T-helper 2 cell treated with Interferon-gamma antibody and Interleukin-4, amounts not matched to agents 100 ng/mL and 5 ng/mL, for 36 hours (primary cell): ENCODE results near the gene SLCO3A1. TPM values are rescaled to one million over a fixed set of nuclear protein-coding genes. Genes with fewer than 3 reads are reported as not detected.

Source experiments
- intact Hi-C: fragments of 100-400 bp; cut with micrococcal nuclease; formaldehyde crosslinking; loops from one replicate; pipeline ENCODE4 v1.15.1; 2023
- total RNA-seq: library from RNA; stranded (reverse); gene quantifications from 2 replicates; pipeline ENCODE4 v1.2.3, GENCODE V29; 2022

Gene SLCO3A1
- total RNA-seq: 47.1 and 50.3 TPM in 2 replicates

DNA sequence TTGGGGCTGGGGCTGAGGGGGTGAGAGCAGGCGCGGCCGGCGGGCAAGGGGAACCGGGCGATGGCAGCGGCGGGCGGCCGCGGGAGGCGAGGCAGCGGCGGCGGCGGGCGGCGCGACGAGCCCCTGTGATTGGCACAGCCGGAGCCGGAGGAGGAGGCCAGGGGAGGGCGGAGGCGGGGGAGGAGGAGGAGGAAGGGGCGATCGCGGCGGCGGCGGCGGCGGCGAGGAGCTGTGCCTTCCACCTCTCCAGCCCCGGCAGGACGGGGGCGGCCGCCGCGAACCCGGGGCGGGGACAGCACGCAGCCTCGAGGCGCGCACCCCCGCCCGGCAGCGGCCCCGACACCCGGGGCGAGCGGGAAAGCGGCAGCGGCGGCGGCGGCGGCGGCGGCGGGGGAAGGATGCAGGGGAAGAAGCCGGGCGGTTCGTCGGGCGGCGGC is at the start of gene SLCO3A1:
Gene SLCO3A1 (plus strand): TSS at position 198 of the 437 bp plus-strand sequence.
- intact Hi-C loops: loop anchor here (2.0 to 10.0 kb wide), 9 partner anchors 89 to 1169 kb away; partner anchors contain the start of genes HDDC3, PRC1 and UNC45A

GRCh38 chr15:91807122-91807521 is 46.4 kb upstream of the SLCO3A1 start:
- intact Hi-C loops: no loop called here

DNA sequence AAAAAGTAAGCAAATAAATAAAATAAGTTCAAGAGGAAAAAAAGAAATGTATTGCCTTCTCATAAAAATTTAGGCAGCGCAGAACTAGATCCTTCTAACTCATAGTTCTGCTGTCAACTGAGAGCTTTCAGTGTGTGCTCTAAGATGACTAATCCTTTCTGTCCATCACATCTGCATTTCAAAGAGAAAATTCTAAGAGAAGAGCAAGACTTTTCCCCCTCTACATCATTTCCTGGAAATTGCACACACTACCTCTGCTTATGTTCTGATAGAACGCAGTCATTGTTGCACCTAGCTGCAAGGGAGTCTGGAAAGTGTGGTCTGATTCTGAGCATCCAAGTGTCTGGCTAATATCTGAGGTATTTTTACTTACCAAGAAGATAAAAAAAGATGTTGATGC is 39.6 kb upstream of the SLCO3A1 start:
- intact Hi-C loops: no loop called here

- intact Hi-C loops: no loop called here
These were observed 36.6 kb upstream of the SLCO3A1 start for GRCh38 chr15:91816942-91817341.

GRCh38 chr15:91821458-91821857 is 32.0 kb upstream of the SLCO3A1 start:
- intact Hi-C loops: no loop called here

DNA sequence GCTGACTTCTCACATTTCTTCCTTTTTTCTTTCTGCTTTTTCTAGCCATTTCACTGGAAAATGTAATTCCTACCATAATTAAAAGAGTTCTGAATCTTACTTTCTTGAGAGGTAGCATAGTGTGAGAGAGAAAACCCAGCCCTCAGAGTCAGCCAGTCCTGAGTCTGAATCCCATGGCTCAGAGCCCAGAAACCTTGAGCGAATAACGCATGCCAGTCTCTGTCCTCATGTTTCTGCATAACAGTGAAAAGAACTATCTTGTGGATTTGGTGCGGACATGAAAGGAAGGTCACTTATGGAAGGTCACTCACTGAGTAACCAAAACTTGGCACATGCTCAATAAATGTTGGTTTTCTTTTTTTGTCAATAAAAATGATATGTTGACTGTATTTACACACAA is 29.3 kb upstream of the SLCO3A1 start:
- intact Hi-C loops: no loop called here

DNA sequence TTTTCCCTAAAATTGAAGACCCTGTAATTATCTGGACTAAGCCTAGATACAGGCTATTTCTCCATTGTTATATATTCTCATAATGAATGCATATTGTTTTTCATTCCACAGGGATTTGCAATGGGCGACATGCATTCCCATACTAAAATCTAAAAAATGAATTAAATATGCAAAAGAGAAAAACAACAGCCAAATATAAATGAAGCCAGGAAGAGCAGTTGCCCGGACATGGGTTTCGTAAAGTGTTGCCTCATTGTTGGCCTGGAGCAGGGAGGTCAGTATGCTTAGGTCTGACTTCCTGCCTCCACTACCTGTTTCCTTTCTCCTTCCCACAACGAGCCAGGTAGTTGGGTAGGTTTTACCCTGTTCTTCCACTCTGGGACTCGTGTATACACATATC is 27.1 kb upstream of the SLCO3A1 start:
- intact Hi-C loops: no loop called here

GRCh38 chr15:91833056-91833455 is 20.5 kb upstream of the SLCO3A1 start:
- intact Hi-C loops: no loop called here

GRCh38 chr15:91839867-91840266 is 13.6 kb upstream of the SLCO3A1 start:
- intact Hi-C loops: no loop called here

DNA sequence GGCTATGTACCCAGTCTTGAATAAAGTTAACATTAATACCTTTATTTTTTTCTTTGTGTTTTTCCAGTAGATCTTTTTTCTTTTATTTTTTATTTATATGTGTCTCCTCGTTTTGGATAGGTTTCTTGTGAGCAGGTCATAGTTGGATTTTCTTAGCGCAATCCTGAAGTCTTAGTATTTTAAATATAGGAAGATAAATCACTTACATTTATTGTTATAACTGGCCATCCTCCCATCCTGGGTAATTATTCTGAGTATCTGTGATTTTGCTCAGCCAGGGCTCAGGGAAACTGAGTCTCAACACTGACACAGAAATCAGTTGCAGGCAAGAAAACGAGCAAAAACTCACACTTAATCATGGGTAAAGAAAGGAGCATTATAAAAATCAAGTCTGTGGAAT is 11.6 kb upstream of the SLCO3A1 start:
- intact Hi-C loops: no loop called here

- intact Hi-C loops: no loop called here
These were observed 9.2 kb upstream of the SLCO3A1 start for GRCh38 chr15:91844341-91844740.

- intact Hi-C loops: no loop called here
These were observed 8.6 kb upstream of the SLCO3A1 start for GRCh38 chr15:91844928-91845327.

DNA sequence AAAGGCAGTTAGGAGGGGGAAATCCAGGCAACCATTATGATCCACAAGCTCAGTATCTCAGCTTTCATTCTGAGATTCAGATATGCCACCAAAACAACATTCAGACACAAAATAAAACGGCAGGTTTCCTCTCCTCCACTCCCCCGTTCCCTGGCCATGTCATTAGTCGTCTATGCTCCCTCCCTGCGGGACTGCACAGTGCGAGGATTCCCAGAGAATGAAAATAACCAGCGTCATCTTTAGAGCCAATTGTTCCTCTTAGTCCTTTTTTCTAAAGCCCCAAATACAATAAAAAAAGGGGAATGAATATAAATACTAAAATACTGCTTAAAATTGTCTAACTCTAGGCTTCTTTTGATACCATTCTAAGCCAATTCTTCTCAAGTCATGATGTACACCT is 7.8 kb upstream of the SLCO3A1 start:
- intact Hi-C loops: no loop called here

GRCh38 chr15:91849180-91849579 is 4.3 kb upstream of the SLCO3A1 start:
- intact Hi-C loops: no loop called here

DNA sequence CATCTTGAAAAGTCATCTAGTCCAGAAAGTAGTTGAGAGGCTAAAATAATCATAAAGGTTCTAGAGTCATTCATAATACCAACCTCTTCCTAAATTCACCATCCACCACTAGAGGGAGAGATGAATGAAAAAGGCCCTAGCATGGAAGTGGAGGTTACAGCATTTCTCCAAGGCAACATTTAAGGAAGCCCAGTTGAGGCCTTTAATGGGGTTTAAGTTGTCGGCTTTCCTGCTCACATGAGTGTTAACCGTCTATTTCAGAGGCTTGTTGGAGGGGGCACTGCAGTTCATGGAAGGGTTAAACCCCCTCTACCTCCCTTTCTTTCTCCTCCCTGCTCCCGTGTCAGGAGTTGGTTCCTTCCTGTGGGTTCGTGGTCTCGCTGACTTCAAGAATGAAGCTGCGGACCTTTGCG is 3.8 kb upstream of the SLCO3A1 start:
- intact Hi-C loops: loop anchor here (5.0 to 10.0 kb wide), 7 partner anchors 377 to 1165 kb away; partner anchors contain the start of genes HDDC3, PRC1 and UNC45A

DNA sequence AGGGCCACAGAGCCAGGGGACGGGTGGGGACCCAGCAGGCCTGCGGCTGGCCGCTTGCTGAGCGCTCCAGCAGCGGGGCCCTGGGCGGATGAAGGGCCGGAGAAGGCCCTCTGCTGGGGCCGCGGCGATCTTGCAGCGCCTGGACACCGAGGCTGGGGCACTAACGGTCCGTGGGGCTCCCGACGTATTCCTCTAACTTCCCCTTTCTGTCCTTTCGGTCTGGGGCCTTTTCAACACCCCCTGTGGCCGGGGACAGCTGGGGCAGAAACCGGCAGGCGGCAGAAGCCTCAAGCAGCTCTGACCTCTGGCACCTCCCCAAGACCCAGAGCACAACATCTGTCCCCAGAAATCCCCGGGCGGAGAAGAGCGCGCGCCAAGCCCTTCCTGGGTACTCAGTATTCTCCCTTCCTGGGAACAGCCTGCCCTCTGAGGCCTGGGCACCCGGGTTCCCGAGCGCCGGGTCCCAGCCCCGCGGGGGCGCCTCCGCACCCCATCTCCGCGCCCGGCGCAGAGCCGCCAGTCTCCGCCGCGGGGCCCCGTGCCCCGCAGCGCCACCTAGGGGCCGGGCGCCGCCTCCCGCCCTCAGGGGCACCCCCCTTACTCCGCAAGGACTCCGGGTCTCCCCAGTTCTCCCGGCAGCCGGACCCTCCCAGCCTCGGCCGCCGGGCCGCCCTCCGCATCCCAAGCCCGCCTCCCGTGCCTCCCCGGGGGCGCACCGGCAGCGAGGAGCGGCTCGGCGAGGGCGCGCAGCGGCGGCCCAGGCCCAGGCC is 582 bp upstream of the SLCO3A1 start:
- intact Hi-C loops: loop anchor here (2.0 to 10.0 kb wide), 9 partner anchors 90 to 1168 kb away; partner anchors contain the start of genes HDDC3, PRC1 and UNC45A

DNA sequence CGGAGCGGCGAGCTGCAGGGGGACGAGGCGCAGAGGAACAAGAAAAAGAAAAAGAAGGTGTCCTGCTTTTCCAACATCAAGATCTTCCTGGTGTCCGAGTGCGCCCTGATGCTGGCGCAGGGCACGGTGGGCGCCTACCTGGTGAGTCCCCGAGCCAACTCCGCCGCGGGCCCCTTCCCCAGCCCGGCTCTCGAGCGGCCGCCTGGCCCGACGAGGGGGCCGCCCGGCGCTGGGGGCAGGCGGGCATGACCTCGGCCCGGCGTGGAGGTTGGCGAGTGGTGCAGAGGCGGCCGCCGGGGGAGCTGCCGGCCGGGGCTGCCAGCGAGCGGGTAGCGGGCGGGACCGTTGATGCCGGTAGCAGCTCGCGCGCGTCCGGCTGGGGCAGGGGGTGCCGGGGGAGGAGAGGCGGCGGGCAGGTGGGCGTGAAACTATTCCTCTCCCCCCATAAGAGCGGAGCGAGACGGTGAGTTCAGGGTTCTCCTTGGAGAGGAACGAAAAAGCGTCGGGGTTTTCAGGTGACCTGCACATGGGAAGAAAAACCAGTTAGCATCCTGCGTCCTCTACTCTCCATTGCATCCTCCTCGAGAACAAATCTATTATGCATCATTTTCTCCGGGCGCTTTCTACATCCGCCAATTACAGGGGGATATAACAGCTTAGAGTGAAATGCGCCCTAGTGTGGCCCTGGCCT is 585 bp downstream of the SLCO3A1 start:
- intact Hi-C loops: loop anchor here (2.0 to 10.0 kb wide), 9 partner anchors 89 to 1169 kb away; partner anchors contain the start of genes HDDC3, PRC1 and UNC45A

GRCh38 chr15:91854639-91854990 is 1.1 kb downstream of the SLCO3A1 start:
- intact Hi-C loops: loop anchor here (5.0 to 10.0 kb wide), 7 partner anchors 382 to 1170 kb away; partner anchors contain the start of genes HDDC3, PRC1 and UNC45A

DNA sequence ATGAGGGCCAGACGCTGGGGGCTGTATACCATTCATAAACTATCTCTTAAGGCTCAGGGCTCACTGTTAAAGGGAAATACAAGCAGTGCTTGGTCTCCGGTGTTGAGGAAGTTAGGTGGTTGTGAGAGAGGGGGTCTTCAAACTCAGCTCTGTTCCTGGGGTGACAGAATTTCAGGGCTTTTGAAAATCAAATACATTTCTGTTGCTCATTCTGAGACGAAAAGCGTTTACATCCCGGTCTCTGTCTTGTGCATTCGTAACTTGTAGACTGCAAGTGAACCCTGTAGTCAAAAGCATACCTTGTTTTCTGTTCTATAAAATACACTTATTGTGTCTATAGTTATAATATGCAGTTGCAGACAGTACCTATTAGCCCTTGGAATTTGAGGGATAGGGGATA is 1.7 kb downstream of the SLCO3A1 start:
- intact Hi-C loops: loop anchor here (10.0 kb wide), 5 partner anchors 860 to 1170 kb away; partner anchors contain the start of genes HDDC3, PRC1 and UNC45A

DNA sequence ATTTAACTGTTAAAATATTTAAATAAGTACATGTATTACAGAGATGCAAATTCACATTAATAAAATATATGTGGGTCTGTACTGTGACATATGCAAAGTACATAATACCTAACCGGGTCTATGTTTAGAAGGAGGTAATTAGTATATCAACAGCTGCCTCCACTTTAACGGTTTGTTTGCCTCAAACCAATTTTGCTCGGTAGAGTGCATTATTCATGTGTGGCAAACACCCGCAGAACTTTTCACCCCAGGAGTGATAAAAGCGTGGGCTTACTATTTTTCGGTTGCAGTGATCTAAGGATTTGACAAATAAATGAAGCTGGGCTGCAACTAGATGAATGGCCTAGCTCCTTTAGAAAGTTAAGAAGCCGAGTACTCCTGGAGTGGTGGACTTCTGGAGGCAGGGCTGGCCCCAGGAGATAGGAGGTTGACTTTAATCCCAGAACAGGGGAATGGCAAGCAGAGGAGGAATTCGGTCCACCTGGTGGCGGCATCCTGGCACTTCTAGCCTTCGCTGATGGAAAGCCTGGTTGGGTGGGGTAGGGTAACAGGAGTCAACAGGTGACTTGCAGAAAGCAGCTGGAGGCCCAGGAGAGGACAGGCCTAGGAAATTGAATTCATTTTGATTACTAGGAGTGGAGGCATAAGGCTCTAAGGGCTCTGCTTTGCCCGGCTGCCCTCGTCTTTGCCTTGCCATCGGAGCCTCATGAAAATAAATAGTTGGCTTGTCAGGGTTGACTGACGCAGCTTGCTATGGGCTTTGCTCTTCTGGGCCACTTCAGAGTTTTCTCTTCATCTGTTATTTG is 2.4 kb downstream of the SLCO3A1 start:
- intact Hi-C loops: loop anchor here (10.0 kb wide), 5 partner anchors 861 to 1171 kb away; partner anchors contain the start of genes HDDC3, PRC1 and UNC45A

DNA sequence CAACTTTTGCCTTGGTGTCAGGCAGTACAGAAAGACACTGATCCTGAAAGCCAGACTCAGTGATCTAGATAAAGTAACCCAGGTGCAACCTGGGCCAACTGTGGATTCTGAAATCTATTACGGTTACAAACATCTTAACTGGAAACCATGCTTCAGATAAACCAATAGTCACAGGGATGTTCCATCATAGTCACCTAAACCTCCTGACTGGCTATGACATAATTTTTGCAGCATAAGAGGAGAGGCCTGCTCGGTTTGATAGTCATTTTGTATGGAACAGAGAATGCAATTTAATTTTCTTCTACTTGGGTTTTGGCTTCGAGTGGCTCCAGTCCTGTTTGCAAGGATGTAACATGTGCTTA is 3.7 kb downstream of the SLCO3A1 start:
- intact Hi-C loops: loop anchor here (1.0 to 10.0 kb wide), 7 partner anchors 9 to 1172 kb away; partner anchors contain the start of genes HDDC3, PRC1 and UNC45A
